GM12872 (cell line): ENCODE results near the gene NOP9.

Experiments
- CTCF ChIP-seq: IDR thresholded peaks from 3 replicates; pipeline ENCODE4 v1.5.1; 2011; ENCODE audit warnings: low read depth, mild to moderate bottlenecking, low read length, moderate library complexity; ENCODE audit not compliant: insufficient read depth

Gene NOP9

GRCh38 chr14:24255438-24255837 is 44.2 kb upstream of the NOP9 start:
- no peak for TF ChIP-seq CTCF

- TF ChIP-seq CTCF = no peak
Measured at GRCh38 chr14:24255931-24256711, 43.5 kb upstream of the NOP9 start.

- TF ChIP-seq CTCF = no peak
Measured at GRCh38 chr14:24256960-24257359, 42.7 kb upstream of the NOP9 start.

GRCh38 chr14:24258119-24258518 is 41.5 kb upstream of the NOP9 start:
- no peak for TF ChIP-seq CTCF

- TF ChIP-seq CTCF = no peak
Measured at GRCh38 chr14:24258548-24259265, 40.9 kb upstream of the NOP9 start.

GRCh38 chr14:24259282-24260025 is 40.2 kb upstream of the NOP9 start:
- TF ChIP-seq CTCF = no peak
